ENCODE data around the gene LAMB1.

GRCh38 chr7:107980171-107980570 is 22.8 kb downstream of the LAMB1 start:
- TF ChIP-seq EZH2 (IDR thresholded peaks at IDR 0.05) (no peak), POLR2AphosphoS5 (IDR thresholded peaks at IDR 0.05; ENCODE audit: borderline replicate concordance, low read depth, low read length) (no peak), FOXP2 (optimal IDR thresholded peaks at IDR 0.05; ENCODE audit: control extremely low read depth, extremely low read length, insufficient read depth) (no peak)

All from SK-N-MC (cell line).